NCI-H526 (cell line): Measurements from ENCODE around the gene NPVF.

Experiments used
- DNase-seq, 2 experiments: peaks; one replicate each; lab custom pipeline; 2025; lab: John Stamatoyannopoulos, UW

NPVF gene

GRCh38 chr7:25234336-25234735, 6.0 kb upstream of the NPVF start:
- DNase-seq, result no peak

GRCh38 chr7:25223206-25223605, 5.1 kb downstream of the NPVF start:
- no peak for DNase-seq

GRCh38 chr7:25222666-25223065, 5.6 kb downstream of the NPVF start:
- DNase-seq, result no peak

- DNase-seq, result no peak
These were observed 7.3 kb downstream of the NPVF start for GRCh38 chr7:25221009-25221408.

DNA sequence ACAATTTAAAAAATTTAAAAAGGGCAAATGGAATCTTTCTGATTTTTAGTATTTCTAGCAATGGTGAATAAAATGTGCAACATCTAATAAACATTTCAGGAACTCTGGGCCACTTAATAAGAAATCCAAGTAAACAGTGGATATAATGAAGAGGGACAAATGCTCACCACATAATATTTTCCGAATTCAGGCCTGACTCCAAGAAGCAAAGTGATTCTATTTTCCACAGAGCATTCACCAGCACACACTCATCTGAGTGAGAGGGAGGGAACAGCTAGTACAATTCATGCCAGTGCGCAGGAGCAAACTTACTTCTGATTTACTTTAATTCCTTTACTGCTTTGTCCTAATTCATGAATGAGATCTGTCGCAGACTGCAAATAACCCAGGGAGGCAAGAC, 10.1 kb downstream of the NPVF start:
- DNase-seq, result no peak

- DNase-seq, result peak; percentile 27 to 76
These were observed 11.4 kb downstream of the NPVF start for GRCh38 chr7:25216837-25217236.

GRCh38 chr7:25215694-25216335, 12.5 kb downstream of the NPVF start:
- no peak for DNase-seq

DNA sequence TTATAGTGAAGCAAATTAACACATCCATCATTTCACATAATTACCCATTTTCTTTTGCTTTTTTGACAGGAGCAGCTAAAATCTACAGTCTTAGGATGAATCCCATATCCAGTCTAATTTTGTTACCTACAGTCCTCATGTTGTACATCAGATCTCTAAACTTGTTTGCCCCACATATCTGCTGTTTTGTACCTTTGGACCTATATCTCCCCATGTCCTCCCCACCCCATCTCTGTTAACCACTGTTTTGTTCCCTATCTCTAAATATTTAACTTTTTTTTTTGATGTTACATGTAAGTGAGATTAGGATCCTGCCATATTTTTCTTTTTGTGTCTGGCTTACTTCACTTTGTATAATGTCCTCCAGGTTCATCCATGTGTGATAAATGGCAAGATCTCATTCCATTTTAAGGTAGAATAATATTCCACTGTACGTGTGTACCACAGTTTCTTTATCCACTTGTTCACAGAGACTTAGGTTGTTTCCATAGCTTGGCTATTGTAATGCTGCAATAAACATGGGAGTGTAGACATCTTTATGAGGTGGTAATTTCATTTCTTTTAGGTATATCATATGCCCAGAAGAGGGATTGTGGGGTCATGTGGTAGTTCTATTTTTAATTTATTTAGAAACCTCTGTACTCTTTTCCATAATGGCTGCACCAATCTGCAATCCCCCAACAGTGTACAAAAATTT, 19.6 kb downstream of the NPVF start:
- no peak for DNase-seq

- no peak for DNase-seq
These were observed 20.4 kb downstream of the NPVF start for GRCh38 chr7:25207887-25208286.

DNA sequence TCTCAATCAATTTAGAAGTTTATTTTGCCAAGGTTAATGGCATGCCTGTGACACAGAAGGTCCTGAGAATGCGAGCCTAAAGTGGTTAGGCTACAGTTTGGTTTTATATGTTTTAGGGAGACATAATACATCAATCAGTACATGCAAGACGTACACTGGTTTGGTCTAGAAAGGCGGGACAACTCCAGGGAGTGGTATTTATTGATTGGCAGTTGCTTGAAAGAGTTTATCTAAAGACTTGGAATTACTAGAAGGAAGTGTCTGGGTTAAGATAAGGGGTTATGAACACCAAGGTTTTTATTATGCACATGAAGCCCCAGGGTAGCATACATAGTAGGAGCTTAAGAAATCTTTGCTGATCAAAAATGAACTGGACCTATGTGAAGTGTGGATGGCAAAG, 21.5 kb downstream of the NPVF start:
- DNase-seq, result no peak

DNA sequence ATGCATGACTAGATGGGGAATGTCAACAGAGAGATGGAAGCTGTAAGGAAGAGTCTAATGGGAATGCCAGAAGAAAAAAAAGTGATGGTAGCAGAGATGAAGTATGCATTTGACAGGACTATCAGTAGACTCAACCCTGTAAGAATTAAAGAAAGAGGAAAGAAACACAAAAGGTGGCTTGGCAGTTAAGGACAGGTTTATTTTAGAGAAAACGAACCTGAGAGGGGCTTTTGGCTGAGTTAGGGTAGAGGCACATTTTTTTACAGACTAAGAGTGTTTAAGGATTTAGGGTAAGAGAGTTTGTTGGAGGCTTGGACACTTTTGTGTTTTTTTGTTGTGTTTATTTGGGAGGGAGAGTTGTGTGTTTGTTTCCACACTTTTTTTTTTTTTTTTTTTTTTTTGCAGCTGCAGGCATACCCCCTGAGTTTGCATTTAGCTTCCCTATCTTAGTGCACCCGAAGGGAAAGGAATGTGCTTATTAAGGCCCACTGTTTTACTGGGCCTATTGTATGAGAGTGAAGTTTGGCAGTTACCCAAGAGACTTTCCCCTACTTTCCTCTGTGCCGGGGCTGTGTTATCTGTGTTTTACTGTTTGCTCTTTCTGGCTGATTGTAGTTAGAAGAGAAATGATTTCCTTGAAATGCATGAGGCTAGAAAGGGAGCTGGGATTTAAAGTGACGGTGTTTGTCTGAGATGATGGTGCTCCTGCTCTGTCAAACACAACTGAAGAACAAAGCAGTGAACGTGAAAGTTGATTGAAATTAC, 32.0 kb downstream of the NPVF start:
- DNase-seq, result no peak

- no peak for DNase-seq
These were observed 34.2 kb downstream of the NPVF start for GRCh38 chr7:25194036-25194435.

- DNase-seq, result no peak
These were observed 36.2 kb downstream of the NPVF start for GRCh38 chr7:25192043-25192442.

GRCh38 chr7:25189197-25189596, 39.1 kb downstream of the NPVF start:
- DNase-seq, result no peak

DNA sequence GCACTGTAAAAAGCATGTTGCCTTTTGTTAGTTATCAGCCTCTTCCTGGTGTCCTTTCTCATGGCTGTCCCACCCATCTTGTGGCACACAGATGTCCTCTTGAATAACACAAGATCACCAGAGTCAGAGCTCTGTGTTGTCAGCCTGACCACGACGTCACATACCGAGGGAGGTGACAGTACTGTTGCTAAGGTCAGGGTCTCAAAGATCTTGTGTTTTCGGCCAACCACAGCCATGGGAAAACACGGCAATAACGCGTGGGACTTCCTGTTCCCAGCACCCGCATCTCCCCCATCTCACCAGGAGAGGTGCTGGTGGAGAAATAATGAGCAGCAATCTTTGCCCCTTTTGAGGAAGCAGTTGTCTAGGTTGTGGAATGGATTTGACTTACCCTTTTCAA, 40.4 kb downstream of the NPVF start:
- no peak for DNase-seq

- DNase-seq, result no peak
These were observed 41.9 kb downstream of the NPVF start for GRCh38 chr7:25186436-25186835.

DNA sequence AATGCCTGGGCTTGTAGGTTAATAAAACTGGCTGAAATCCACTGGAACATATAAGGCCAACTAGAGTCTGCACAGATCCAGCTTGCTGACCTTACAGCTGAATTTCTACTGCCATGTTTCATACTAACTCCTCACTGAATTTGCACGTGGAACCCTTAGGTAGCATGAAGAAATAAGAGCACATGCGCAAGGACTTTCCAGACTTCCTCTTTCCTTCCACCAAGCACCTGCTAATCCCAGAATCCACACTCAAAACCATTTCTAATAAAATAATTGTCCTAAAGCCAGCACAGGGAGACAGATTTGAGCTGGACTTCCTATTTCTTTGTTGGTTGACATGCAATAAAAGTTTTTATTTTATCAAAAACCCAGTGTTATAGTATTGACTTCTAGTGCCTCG, 46.8 kb downstream of the NPVF start:
- no peak for DNase-seq

DNA sequence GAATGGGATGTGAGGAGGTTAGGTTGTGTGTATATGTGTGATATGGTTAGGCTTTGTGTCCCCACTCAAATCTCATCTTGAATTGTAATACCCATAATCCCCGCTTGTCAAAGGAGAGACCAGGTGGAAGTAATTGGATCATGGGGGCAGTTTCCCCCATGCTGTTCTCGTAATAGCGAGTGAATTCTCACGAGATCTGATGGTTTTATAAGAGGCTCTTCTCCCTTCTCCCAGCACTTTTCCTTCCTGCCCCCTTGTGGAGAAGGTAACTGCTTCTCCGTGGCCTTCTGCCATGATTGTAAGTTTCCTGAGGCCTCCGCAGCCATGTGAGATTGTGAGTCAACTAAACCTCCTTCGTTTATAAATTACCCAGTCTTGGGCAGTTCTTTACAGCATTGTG, 47.3 kb downstream of the NPVF start:
- DNase-seq, result peak in 1 of 2 experiments; percentile 4

- DNase-seq, result no peak
These were observed 47.7 kb downstream of the NPVF start for GRCh38 chr7:25180592-25180923.

- DNase-seq, result peak; percentile 61 to 92
These were observed 48.3 kb downstream of the NPVF start for GRCh38 chr7:25179771-25180591.

DNA sequence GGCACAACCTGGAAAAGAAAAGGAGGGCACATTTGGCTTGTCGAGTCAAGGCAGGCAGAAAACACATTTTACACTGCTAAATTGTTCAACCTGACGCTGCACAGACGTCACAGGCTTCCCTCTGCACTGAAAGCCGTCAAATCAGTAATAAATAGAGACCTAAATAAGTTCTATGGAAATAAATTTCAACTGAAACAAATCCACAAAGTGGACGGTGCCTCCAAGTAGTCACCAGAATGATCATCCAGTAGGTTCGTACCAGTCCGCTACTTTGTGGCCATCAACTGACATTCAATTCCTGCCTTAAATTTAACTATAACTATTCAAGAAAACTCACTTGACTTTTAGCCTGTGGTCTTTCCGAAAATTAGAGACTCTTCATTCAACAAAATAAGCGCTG, 49.0 kb downstream of the NPVF start:
- DNase-seq, result no peak
